A673 (cell line): ENCODE results near the gene HMGCS2. TPM values are rescaled to one million over a fixed set of nuclear protein-coding genes. Genes with fewer than 3 reads are reported as not detected.

Experiments
- BruUV-seq: library from RNA; stranded (reverse); fragments of 400-500 nt; replicated peaks from 2 replicates; lab custom pipeline; 2021; lab: Mats Ljungman, UMichigan
- CTCF ChIA-PET: fragments of 300-600 bp; sonication (Branson Sonifier 250); formaldehyde crosslinking; loops from one replicate; lab custom pipeline; 2022; ENCODE audit warnings: antibody characterized with exemption; lab: Charles Lee
- POLR2A ChIA-PET: fragments of 300-600 bp; sonication (Branson Sonifier 250); formaldehyde crosslinking; loops from one replicate; lab custom pipeline; 2022; ENCODE audit warnings: antibody characterized with exemption; ENCODE audit not compliant: low non-redundant PET; lab: Charles Lee
- DNase-seq: peaks from one replicate; pipeline ENCODE4 v3.0.0-alpha.2; 2015; ENCODE audit warnings: low spot score
- H3K27ac ChIP-seq: fragments of 200-600 bp; sonication (generic); 2 replicates; pipeline ENCODE4 v1.5.1; 2016; ENCODE audit warnings: mixed run types, low read depth, mild to moderate bottlenecking, mixed read lengths, antibody characterized with exemption, low read length; ENCODE audit not compliant: poor library complexity, severe bottlenecking
- H3K27me3 ChIP-seq: fragments of 200-600 bp; sonication (generic); replicated peaks from 2 replicates; pipeline ENCODE4 v1.6.1; 2017; ENCODE audit warnings: mixed run types, low read depth, mild to moderate bottlenecking, mixed read lengths, antibody characterized with exemption, low read length; ENCODE audit not compliant: insufficient read depth, poor library complexity
- H3K36me3 ChIP-seq: fragments of 200-600 bp; sonication (generic); 2 replicates; pipeline ENCODE4 v1.6.1; 2016; ENCODE audit warnings: mixed run types, mild to moderate bottlenecking, mixed read lengths, antibody characterized with exemption, low read length; ENCODE audit not compliant: insufficient read depth, poor library complexity, severe bottlenecking
- H3K4me1 ChIP-seq: fragments of 200-600 bp; sonication (generic); 2 replicates; pipeline ENCODE4 v1.6.1; 2017; ENCODE audit warnings: mixed run types, mild to moderate bottlenecking, mixed read lengths, antibody characterized with exemption, low read length; ENCODE audit not compliant: insufficient read depth, poor library complexity, severe bottlenecking
- H3K4me3 ChIP-seq: fragments of 200-600 bp; sonication (generic); 2 replicates; pipeline ENCODE4 v1.5.1; 2016; ENCODE audit warnings: low read depth, mixed run types, mild to moderate bottlenecking, mixed read lengths, low read length; ENCODE audit not compliant: poor library complexity, severe bottlenecking
- H3K9me3 ChIP-seq: fragments of 200-600 bp; sonication (generic); 2 replicates; pipeline ENCODE4 v1.6.1; 2016; ENCODE audit warnings: mixed run types, low read depth, mild to moderate bottlenecking, mixed read lengths, antibody characterized with exemption, low read length; ENCODE audit not compliant: poor library complexity, severe bottlenecking
- EZH2 ChIP-seq: fragments of 200-600 bp; sonication (generic); IDR thresholded peaks from 2 replicates; pipeline ENCODE4 v1.6.1; 2017; ENCODE audit warnings: borderline replicate concordance, low read depth, mild to moderate bottlenecking, mixed read lengths, antibody characterized with exemption, low read length; ENCODE audit not compliant: poor library complexity, severe bottlenecking
- intact Hi-C: fragments of 100-400 bp; cut with micrococcal nuclease; formaldehyde crosslinking; loops from one replicate; pipeline ENCODE4 v1.10.0; 2022; ENCODE audit not compliant: unreplicated experiment
- total RNA-seq: library from RNA; stranded (reverse); gene quantifications from 2 replicates; pipeline ENCODE4 v1.2.3, GENCODE V29; 2021
- TF ChIP-seq, protein P1 (sequence below): fragments of 300-800, 200-600 bp; sonication (generic); conservative IDR thresholded peaks from 2 replicates; pipeline ENCODE4 v1.5.1; 2017; ENCODE audit warnings: low read depth, mild to moderate bottlenecking, antibody characterized with exemption, low read length, moderate library complexity, mixed read lengths

HMGCS2 gene
- total RNA-seq, 1 experiment from 2014 or later: not detected

- Histone ChIP-seq H3K27ac (no peak overlapping the region), H3K9me3 (no peaks in the 10 kb centered on the region), H3K4me3 (no peak overlapping the region), H3K4me1 (no peaks in the 10 kb centered on the region), H3K27me3 (no peaks in the 10 kb centered on the region), H3K36me3 (peaks cover 100% of the 10 kb centered on the region)
- no TSS peak for BruUV-seq
- ChIA-PET POLR2A (no interaction called here), CTCF (no interaction called here)
- intact Hi-C loops: no loop called here
- TF ChIP-seq, protein P1, sequence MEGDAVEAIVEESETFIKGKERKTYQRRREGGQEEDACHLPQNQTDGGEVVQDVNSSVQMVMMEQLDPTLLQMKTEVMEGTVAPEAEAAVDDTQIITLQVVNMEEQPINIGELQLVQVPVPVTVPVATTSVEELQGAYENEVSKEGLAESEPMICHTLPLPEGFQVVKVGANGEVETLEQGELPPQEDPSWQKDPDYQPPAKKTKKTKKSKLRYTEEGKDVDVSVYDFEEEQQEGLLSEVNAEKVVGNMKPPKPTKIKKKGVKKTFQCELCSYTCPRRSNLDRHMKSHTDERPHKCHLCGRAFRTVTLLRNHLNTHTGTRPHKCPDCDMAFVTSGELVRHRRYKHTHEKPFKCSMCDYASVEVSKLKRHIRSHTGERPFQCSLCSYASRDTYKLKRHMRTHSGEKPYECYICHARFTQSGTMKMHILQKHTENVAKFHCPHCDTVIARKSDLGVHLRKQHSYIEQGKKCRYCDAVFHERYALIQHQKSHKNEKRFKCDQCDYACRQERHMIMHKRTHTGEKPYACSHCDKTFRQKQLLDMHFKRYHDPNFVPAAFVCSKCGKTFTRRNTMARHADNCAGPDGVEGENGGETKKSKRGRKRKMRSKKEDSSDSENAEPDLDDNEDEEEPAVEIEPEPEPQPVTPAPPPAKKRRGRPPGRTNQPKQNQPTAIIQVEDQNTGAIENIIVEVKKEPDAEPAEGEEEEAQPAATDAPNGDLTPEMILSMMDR: no peak
- TF ChIP-seq EZH2: no peak
- DNase-seq: no peak
Measured at GRCh38 chr1:119733754-119734153, 35.0 kb downstream of the HMGCS2 start.

GRCh38 chr1:119732465-119733168 lies 36.1 kb downstream of the HMGCS2 start:
- Histone ChIP-seq H3K36me3 (peaks cover 100% of the 10 kb centered on the region), H3K9me3 (no peaks in the 10 kb centered on the region), H3K27me3 (no peaks in the 10 kb centered on the region), H3K4me3 (no peak overlapping the region), H3K27ac (no peak overlapping the region), H3K4me1 (no peaks in the 10 kb centered on the region)
- no peak for TF ChIP-seq EZH2
- TF ChIP-seq, protein P1: no peak
- no peak for DNase-seq
- CTCF ChIA-PET: no interaction called here
- no TSS peak for BruUV-seq
- POLR2A ChIA-PET: no interaction called here
- intact Hi-C loops: no loop called here

- no peak for DNase-seq
- CTCF ChIA-PET: no interaction called here
- Histone ChIP-seq H3K4me3 (no peak overlapping the region), H3K9me3 (no peaks in the 10 kb centered on the region), H3K36me3 (peaks cover 100% of the 10 kb centered on the region), H3K4me1 (no peaks in the 10 kb centered on the region), H3K27me3 (no peaks in the 10 kb centered on the region), H3K27ac (no peak overlapping the region)
- POLR2A ChIA-PET: no interaction called here
- BruUV-seq: no TSS peak
- TF ChIP-seq, protein P1: no peak
- TF ChIP-seq EZH2: no peak
- intact Hi-C loops: no loop called here
Measured at GRCh38 chr1:119731741-119732430, 36.8 kb downstream of the HMGCS2 start.
